Measurements from ENCODE around the gene ETV4.

- TF ChIP-seq JUN (CRISPR knock-in tag; IDR thresholded peaks at IDR 0.05) (no peak), CTCF (IDR thresholded peaks at IDR 0.05) (no peak), RELA (CRISPR knock-in tag; IDR thresholded peaks at IDR 0.05; ENCODE audit: borderline replicate concordance) (no peak), ATF2 (CRISPR knock-in tag; IDR thresholded peaks at IDR 0.05; ENCODE audit: borderline replicate concordance, low read depth) (no peak), PRDM15 (CRISPR knock-in tag; IDR thresholded peaks at IDR 0.05) (no peak), TP53 (CRISPR knock-in tag; IDR thresholded peaks at IDR 0.05) (no peak), TCF7 (CRISPR knock-in tag; IDR thresholded peaks at IDR 0.05; ENCODE audit: low read depth) (no peak), NFE2L1 (CRISPR knock-in tag; IDR thresholded peaks at IDR 0.05) (no peak), ATF3 (CRISPR knock-in tag; conservative IDR thresholded peaks at IDR 0.05) (no peak), FOXP4 (CRISPR knock-in tag; IDR thresholded peaks at IDR 0.05) (no peak), EMX1 (CRISPR knock-in tag; IDR thresholded peaks at IDR 0.05) (no peak), CREM (CRISPR knock-in tag; IDR thresholded peaks at IDR 0.05) (no peak), ZNF121 (CRISPR knock-in tag; IDR thresholded peaks at IDR 0.05) (no peak), KAT7 (CRISPR knock-in tag; IDR thresholded peaks at IDR 0.05; ENCODE audit: borderline replicate concordance) (no peak)
Measured at GRCh38 chr17:43591001-43591400, 44.9 kb upstream of the ETV4 start.
